Superior temporal gyrus (tissue), 1 donor: ENCODE measurements around the gene PFKFB4.
"Not testable (repeated sequence)": the region's sequence is repeated elsewhere in the genome, so short reads cannot be mapped to it uniquely, and the experiment has no call there.

Experiments used
- DNase-seq: peaks from one replicate; pipeline ENCODE4 v3.0.0-alpha.2; 2016; ENCODE audit errors: extremely low spot score

The PFKFB4 gene

DNA sequence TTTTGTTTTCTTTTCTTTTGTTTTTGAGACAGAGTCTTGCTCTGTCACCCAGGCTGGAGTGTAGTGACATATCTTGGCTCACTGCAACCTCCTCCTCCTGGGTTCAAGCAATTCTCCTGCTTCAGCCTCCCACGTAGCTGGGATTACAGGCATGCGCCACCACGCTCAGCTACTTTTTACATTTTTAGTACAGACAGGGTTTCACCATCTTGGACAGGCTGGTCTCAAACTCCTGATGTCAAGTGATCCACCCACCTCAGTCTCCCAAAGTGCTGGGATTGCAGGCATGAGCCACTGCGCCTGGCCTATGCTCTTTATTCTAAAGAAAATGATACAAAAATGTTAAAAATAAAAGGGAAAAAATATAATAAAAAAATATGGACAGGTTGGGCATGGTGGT lies 25.9 kb downstream of the PFKFB4 start:
- not testable (repeated sequence) for DNase-seq

- DNase-seq, result no peak
Observed at GRCh38 chr3:48528754-48529153, 27.8 kb downstream of the PFKFB4 start.

DNA sequence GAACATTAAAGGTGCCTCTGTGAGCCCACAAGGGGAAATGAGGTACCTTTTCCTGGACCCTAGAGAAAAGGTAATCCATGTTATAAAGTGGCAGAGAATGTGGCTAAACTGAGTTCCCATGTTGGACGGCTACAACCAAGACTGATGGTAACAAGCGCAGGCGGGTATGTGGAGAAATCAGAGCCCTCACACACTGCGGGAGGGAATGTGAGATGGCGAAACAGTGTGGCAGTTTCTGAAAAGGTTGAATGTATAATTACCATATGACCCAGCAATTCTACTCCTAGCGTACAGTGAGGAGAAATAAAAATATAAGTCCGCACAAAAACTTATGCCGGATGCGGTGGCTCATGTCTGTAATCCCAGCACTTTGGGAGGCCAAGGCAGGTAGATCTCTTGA lies 28.6 kb downstream of the PFKFB4 start:
- DNase-seq, result no peak

DNA sequence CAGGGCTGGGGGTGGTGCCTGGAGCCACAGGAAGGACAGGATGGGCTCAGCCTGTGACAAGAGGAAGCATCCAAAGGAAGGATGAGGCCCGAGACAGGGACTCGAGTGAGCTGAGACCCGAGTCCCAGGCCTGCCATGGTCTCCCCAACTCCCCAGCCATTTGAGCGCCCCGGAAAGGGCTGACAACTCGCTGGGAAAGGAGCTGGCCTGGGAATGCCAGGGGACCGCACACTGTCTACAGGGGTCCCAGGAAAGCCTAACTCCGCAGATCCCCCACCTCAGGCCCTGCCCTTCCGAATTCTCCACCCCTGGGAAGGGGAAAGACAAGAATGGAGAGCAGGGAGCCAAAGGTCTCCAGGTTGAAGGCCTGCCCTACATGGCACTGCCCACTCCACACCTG lies 31.6 kb downstream of the PFKFB4 start:
- no peak for DNase-seq

DNA sequence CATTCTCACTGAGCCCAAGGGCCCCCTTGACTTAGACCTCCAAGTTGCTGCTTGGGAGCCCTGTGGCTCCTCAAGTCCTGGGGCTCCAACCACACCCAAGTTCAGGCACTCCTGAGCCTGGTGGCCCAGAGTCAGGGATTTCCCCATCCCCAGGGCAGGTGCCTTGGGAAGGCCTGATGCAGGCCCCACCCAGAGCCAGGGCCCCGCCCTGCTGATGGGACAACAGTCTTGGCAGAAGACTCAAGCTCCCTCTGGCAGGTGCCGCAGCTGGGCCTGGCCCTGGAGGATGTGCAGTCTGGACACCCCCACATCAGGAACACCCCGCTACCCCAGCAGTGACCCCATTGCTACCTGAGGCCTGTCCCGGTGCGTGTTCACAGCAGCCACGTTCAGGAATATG lies 35.0 kb downstream of the PFKFB4 start:
- no peak for DNase-seq

- no peak for DNase-seq
Observed at GRCh38 chr3:48519277-48519643, 37.3 kb downstream of the PFKFB4 start.

- no peak for DNase-seq
Observed at GRCh38 chr3:48518638-48519276, 37.8 kb downstream of the PFKFB4 start.

DNA sequence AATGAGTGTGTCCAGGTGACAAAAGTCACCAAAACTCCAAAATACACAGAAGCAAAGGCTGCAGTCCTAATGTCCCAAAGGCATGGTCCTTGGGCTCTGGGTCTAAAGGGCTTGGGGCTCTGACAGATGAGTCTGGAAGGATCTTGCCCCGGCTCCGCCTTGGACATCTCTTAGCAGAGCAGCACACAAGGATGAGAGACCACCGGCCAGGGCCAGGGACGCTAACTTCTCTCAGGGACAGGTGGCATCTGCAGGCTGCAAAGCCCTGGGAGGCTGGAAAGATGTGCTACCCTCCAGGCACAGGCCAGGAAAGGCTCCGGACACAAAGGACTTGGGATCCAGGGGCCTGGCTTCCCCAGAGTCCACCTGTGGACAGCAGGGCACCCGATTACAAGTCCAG lies 38.5 kb downstream of the PFKFB4 start:
- DNase-seq, result no peak

- no peak for DNase-seq
Observed at GRCh38 chr3:48516571-48516970, 40.0 kb downstream of the PFKFB4 start.

DNA sequence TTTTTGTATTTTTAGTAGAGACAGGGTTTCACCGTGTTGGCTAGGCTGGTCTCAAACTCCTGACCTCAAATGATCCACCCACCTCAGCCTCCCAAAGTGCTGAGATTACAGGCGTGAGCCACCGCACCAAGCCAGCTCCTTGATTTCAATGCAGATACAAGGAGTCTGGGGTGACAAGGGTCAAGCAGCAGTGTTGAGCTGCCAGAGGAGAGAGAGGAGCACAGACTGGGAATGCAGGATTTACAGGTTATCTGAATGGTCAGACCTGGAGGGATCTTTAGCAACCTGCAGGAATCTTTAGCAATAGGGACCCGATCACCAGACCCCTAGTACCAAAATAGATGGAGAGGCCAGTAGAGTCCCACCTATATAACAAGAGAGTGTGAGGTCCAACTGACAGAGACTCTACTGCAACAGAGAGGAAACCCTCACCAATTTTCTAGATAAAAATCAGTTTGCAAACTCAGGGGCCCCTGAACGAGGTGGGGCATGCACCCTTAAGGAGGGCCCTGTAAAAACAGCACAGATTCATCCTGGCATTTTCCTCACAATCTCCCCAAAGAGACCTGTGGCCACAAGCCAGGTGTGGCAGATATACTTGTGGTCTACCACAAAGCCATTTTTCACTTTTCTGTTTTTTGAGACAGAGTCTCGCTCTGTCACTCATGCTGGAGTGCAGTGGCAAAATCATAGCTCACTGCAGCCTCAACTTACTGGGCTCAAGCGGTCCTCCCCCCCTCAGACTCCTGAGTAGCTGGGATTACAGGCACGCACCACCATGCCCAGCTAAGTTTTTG lies 42.0 kb downstream of the PFKFB4 start:
- no peak for DNase-seq

- no peak for DNase-seq
Observed at GRCh38 chr3:48511551-48511950, 45.1 kb downstream of the PFKFB4 start.

DNA sequence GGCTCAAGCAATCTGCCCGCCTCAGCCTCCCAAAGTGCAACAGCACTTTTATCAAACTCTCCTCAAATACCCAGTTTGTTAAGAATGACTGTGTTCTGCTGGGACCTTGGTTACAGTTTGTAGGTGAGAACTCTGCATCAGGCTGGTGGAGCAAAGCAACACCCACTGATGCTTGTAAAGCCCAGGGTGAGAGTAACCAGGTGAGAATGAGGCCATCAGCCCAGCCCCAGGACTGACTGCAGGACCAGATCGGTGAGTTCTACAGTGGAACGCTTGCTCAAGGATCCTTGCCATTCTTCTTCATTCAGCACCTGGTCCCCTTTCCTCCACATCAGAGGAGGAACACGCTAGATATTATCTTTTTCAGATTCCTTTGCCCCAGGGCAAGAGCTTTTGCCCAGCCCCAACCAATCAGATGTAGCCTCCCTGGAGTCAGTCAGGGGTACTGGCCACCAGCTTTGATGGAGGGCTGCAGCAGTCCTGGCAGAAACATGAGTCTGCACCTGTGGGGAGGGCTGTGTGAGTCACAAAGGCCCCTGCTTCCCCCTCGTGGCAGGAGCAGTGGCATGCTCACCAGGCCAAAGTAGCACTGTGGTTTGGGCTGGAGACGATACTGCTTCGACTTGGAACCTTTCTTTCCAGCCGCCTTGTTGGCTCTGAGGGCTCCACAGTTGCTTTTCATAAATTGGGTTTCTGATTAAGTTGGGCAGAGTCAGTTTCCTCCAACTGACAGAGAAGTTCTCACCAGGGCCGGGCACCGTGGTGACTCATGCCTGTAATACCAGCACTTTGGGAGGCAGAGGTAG lies 49.1 kb downstream of the PFKFB4 start:
- DNase-seq, result no peak

DNA sequence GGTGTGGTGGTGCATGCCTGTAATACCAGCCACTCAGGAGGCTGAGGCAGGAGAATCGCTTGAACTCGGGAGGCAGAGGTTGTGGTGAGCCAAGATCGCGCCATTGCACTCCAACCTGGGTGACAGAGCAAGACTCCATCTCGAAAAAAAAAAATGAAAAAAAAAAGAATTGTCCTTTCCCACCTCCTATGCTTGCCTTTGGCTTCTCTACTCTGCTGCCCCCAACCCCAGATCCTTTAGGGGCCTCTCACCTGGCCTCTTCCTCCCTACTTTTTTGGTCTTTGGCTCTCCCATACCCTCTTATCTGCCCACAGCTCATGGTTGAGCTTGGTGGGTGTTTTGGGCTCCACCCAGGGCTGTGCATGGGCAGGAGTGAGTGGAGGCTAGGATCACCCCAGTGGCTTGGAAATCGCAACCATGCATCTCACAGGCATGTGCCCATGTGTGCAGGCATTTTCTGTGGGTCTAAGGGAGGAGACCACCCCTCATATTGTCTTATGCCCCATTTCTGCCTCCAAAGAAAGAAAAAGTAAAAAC lies 50.6 kb downstream of the PFKFB4 start:
- DNase-seq, result no peak

DNA sequence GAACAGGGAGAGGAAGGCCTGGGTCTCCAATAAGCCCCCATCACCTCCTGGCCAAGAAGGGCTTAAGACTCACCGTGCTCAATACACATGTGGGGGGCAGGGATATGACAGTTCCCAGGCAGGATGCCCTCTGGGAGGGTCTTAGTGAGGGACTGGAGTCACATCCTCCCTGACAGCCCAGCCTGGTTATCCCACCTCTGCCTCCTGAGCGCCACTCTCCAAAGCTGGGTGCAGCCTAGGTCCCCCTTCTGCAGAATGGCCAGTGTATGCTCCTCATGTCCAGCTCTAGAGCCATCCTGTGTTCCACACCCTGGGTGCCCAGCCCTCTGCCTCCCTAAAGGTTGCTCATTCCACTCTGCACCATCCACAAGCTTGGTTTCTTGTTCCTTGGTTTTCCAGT lies 51.5 kb downstream of the PFKFB4 start:
- no peak for DNase-seq

DNA sequence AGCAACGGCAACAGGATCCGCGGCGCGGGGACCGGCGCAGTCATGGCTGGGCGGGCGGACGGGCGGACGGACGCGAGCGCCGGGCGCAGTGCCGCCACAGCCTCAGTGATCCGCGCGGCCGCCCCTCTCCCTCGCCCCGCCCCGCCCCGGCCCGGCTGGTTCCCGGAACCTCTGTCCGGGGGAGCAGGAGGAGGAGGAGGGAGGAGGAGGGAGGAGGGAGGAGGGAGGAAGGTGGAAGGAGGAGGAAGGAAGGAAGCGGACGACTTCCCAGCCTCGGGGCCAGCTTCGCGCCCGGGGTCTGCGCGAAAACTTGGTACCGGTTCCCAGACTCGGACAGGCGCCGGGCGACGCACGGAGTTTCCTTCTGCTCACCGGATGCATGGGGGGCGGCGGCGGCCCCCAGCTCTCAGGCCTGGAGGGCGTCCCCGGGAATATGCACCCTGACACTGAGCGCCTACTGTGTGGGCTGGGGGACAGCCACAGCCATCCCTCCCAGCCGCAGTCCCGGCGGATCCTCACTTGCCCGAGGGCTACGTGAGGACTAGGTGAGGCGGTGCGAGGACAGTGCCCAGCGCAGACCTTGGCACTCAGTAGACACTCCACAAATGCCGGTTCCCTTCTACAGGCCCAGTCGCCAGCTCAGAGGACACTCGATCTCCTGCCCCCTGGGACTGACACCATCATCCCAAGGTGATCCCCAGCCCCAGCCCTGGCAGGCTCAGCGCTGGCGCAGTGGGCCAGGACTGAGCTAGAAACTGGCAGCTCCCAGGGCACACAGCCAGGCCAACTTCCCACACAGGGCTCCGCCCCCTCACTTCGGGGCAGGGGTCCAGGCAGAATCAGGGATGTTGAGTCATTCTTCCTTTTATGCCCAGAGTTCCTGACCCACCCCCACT lies 52.3 kb downstream of the PFKFB4 start, which contains the start of gene SHISA5:
TSS of gene SHISA5 (minus strand) at position 124 of the 896 bp plus-strand sequence. CDS start at position 44, 80 bp downstream.
- DNase-seq, result peak; percentile 22

GRCh38 chr3:48503401-48504050 lies 53.1 kb downstream of the PFKFB4 start:
- DNase-seq, result no peak

- DNase-seq, result peak; percentile 27
Observed at GRCh38 chr3:48502728-48503168, 53.9 kb downstream of the PFKFB4 start.

DNA sequence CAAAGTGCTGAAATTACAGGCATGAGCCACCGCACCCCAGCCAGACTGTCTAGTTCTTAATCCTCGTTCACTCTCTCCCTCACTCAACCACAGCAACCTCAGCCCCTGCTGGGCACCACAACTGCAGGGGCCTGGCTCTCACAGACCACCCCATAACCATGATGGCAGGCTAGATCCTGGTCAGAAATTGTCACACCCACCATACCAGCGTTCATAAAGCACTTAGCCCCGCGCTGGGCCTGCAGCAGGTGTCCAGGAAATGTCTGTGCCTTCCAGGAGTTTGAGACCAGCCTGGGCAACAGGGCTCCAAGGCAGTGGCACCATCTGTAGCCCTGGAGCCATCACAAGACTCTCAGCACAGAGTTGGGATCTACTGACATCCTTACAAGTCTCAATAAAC lies 54.5 kb downstream of the PFKFB4 start:
- DNase-seq, result no peak

DNA sequence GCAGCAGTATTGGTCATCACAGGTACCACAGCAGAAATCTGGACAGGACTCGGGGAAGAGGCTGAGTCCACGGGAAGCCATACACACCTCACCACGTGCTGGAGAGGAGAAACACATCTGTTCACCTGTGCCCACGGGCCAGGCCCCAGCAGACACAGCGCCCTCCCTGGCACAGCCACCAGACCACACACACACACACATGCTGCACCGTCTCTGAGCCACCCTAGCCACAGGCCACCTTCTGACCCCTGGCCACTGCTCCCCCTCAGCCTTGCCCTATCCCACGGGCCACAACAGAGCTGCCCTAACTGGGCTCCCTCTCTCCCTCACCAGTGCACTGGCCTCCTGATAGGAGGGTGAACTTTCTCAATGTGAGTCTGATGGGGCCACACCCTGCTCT lies 55.4 kb downstream of the PFKFB4 start:
- no peak for DNase-seq

GRCh38 chr3:48500656-48501055 lies 55.9 kb downstream of the PFKFB4 start:
- no peak for DNase-seq

DNA sequence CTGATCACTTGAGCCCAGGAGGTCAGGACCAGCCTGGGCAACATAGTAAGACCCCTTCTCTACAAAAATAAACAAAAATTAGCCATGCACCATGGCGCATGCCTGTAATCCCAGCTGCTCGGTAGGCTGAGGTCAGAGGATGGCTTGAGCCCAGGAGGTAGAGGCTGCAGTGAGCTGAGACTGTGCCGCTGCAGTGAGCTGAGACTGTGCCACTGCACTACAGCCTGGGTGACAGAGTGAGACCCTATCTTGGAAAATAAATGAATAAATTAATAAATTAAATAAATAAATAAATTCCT lies 63.5 kb downstream of the PFKFB4 start:
- DNase-seq, result peak; percentile 14
